HEK293 (cell line): ENCODE data around the gene CDCA4.

Experiments
- GLIS1 ChIP-seq: fragments of 450-650 bp; formaldehyde crosslinking; IDR thresholded peaks from 2 replicates; pipeline ENCODE4 v1.5.1; 2016; ENCODE audit warnings: missing biosample characterization, missing genetic modification characterization
- HIC1 ChIP-seq: fragments of 450-650 bp; formaldehyde crosslinking; IDR thresholded peaks from 2 replicates; pipeline ENCODE4 v1.5.1; 2016; ENCODE audit warnings: missing biosample characterization, missing genetic modification characterization
- KLF7 ChIP-seq: fragments of 450-650 bp; formaldehyde crosslinking; IDR thresholded peaks from 2 replicates; pipeline ENCODE4 v1.5.1; 2016; ENCODE audit warnings: missing biosample characterization, missing genetic modification characterization, borderline replicate concordance
- PBX3 ChIP-seq: sonication (generic); formaldehyde crosslinking; IDR thresholded peaks from 2 replicates; pipeline ENCODE4 v1.8.1; 2022; ENCODE audit warnings: mild to moderate bottlenecking, moderate library complexity, missing genetic modification reagents
- SCRT1 ChIP-seq: fragments of 450-650 bp; formaldehyde crosslinking; IDR thresholded peaks from 2 replicates; pipeline ENCODE4 v1.5.1; 2016; ENCODE audit warnings: missing biosample characterization, missing genetic modification characterization, borderline replicate concordance
- SETDB1 ChIP-seq: IDR thresholded peaks from one replicate; pipeline ENCODE4 v1.6.1; 2017; ENCODE audit warnings: mild to moderate bottlenecking, low read length, moderate library complexity, mixed read lengths; ENCODE audit not compliant: insufficient read length
- SP7 ChIP-seq: fragments of 450-650 bp; formaldehyde crosslinking; IDR thresholded peaks from 2 replicates; pipeline ENCODE4 v1.5.1; 2016; ENCODE audit warnings: missing biosample characterization, missing genetic modification characterization
- ZBTB26 ChIP-seq: fragments of 450-650 bp; formaldehyde crosslinking; optimal IDR thresholded peaks from 2 replicates; pipeline ENCODE3; 2016; ENCODE audit warnings: missing biosample characterization, mild to moderate bottlenecking, missing genetic modification characterization
- ZBTB48 ChIP-seq: fragments of 450-650 bp; formaldehyde crosslinking; IDR thresholded peaks from 2 replicates; pipeline ENCODE4 v1.5.1; 2016; ENCODE audit warnings: missing biosample characterization, missing genetic modification characterization
- ZEB2 ChIP-seq: fragments of 450-650 bp; formaldehyde crosslinking; IDR thresholded peaks from 2 replicates; pipeline ENCODE4 v1.5.1; 2016; ENCODE audit warnings: missing biosample characterization, missing genetic modification characterization
- ZFP41 ChIP-seq: fragments of 450-650 bp; formaldehyde crosslinking; IDR thresholded peaks from 2 replicates; pipeline ENCODE4 v1.5.1; 2016; ENCODE audit warnings: missing biosample characterization, missing genetic modification characterization, borderline replicate concordance
- ZNF174 ChIP-seq: fragments of 450-650 bp; formaldehyde crosslinking; IDR thresholded peaks from 2 replicates; pipeline ENCODE4 v1.5.0; 2017; ENCODE audit warnings: missing biosample characterization, mild to moderate bottlenecking, missing genetic modification characterization
- ZNF274 ChIP-seq, 2 experiments: fragments of 200-500 bp in 1 of 2; fragments of 450-650 bp in 1 of 2; sonication (Bioruptor generic) in 1 of 2; formaldehyde crosslinking in 1 of 2; IDR thresholded peaks; 2 replicates each; pipeline versions ENCODE4 v1.5.1 to v1.6.1; 2014 to 2016; ENCODE audit warnings: borderline replicate concordance in 1 of 2, inconsistent platforms in 1 of 2, low read length in 1 of 2, missing biosample characterization in 1 of 2, missing genetic modification characterization in 1 of 2
- ZNF280C ChIP-seq: fragments of 450-650 bp; formaldehyde crosslinking; IDR thresholded peaks from 2 replicates; pipeline ENCODE4 v1.5.1; 2016; ENCODE audit warnings: missing biosample characterization, missing genetic modification characterization
- ZNF280D ChIP-seq: fragments of 450-650 bp; formaldehyde crosslinking; IDR thresholded peaks from 2 replicates; pipeline ENCODE4 v1.5.1; 2016; ENCODE audit warnings: missing biosample characterization, missing genetic modification characterization
- ZNF335 ChIP-seq: fragments of 450-650 bp; formaldehyde crosslinking; conservative IDR thresholded peaks from 2 replicates; pipeline ENCODE4 v1.5.1; 2016; ENCODE audit warnings: missing biosample characterization, missing genetic modification characterization
- ZNF341 ChIP-seq: fragments of 450-650 bp; formaldehyde crosslinking; IDR thresholded peaks from 2 replicates; pipeline ENCODE4; 2016; ENCODE audit warnings: low read depth, missing biosample characterization, missing genetic modification characterization
- ZNF394 ChIP-seq: fragments of 450-650 bp; formaldehyde crosslinking; IDR thresholded peaks from 2 replicates; pipeline ENCODE4 v1.5.1; 2016; ENCODE audit warnings: missing biosample characterization, missing genetic modification characterization, mild to moderate bottlenecking, moderate library complexity, borderline replicate concordance
- ZNF473 ChIP-seq: fragments of 450-650 bp; formaldehyde crosslinking; IDR thresholded peaks from 2 replicates; pipeline ENCODE4 v1.5.1; 2017; ENCODE audit warnings: missing biosample characterization, missing genetic modification characterization
- ZNF518A ChIP-seq: fragments of 450-650 bp; formaldehyde crosslinking; conservative IDR thresholded peaks from 2 replicates; pipeline ENCODE4 v1.5.1; 2016; ENCODE audit warnings: low read depth, missing biosample characterization, missing genetic modification characterization
- ZNF610 ChIP-seq: fragments of 450-650 bp; formaldehyde crosslinking; IDR thresholded peaks from 2 replicates; pipeline ENCODE4 v1.5.1; 2016; ENCODE audit warnings: missing biosample characterization, missing genetic modification characterization, borderline replicate concordance
- ZNF701 ChIP-seq: fragments of 450-650 bp; formaldehyde crosslinking; IDR thresholded peaks from 2 replicates; pipeline ENCODE4 v1.5.1; 2016; ENCODE audit warnings: missing biosample characterization, missing genetic modification characterization
- ZNF747 ChIP-seq: fragments of 450-650 bp; formaldehyde crosslinking; IDR thresholded peaks from 2 replicates; pipeline ENCODE4 v1.5.1; 2016; ENCODE audit warnings: missing biosample characterization, missing genetic modification characterization
- ZSCAN23 ChIP-seq: fragments of 450-650 bp; formaldehyde crosslinking; IDR thresholded peaks from 2 replicates; pipeline ENCODE4 v1.5.1; 2016; ENCODE audit warnings: missing biosample characterization, missing genetic modification characterization

Gene CDCA4

GRCh38 chr14:105021656-105022275 lies 883 bp upstream of the CDCA4 start (continued):
- peak; percentile 6 for TF ChIP-seq ZNF394
- no peak for TF ChIP-seq ZNF473 (tag by site-specific recombination)
- peak; percentile 66 for TF ChIP-seq ZNF341 (tag by site-specific recombination)
- TF ChIP-seq ZNF610 (tag by site-specific recombination), result peak; percentile 96
- no peak for TF ChIP-seq ZNF518A (tag by site-specific recombination)
- no peak for TF ChIP-seq ZNF280D (tag by site-specific recombination)
- no peak for TF ChIP-seq ZBTB26
- TF ChIP-seq ZNF280C (tag by site-specific recombination), result no peak
- no peak for TF ChIP-seq PBX3
- TF ChIP-seq KLF7, result 0 out of 2 replicates have a peak, but pooled peaks have one; percentile 25
- TF ChIP-seq ZNF174, result no peak
- no peak for TF ChIP-seq ZFP41 (tag by site-specific recombination)
- no peak for TF ChIP-seq HIC1 (tag by site-specific recombination)
- peak; percentile 10; the same call in 1 of the 2 replicates for TF ChIP-seq SP7 (tag by site-specific recombination)
- no peak for TF ChIP-seq ZNF701 (tag by site-specific recombination)
- no peak for TF ChIP-seq SETDB1
- no peak for TF ChIP-seq ZBTB48 (tag by site-specific recombination)
- 0 out of 2 replicates have a peak, but pooled peaks have one; percentile 48 for TF ChIP-seq ZEB2 (tag by site-specific recombination)
- TF ChIP-seq ZNF274 (IDR thresholded peaks at IDR 0.05; ENCODE audit: low read length), result no peak
- TF ChIP-seq ZNF274 (tag by site-specific recombination; IDR thresholded peaks at IDR 0.05; ENCODE audit: borderline replicate concordance), result no peak
- TF ChIP-seq SCRT1, result no peak
- no peak for TF ChIP-seq ZNF747 (tag by site-specific recombination)
- TF ChIP-seq ZSCAN23 (tag by site-specific recombination), result no peak
- no peak for TF ChIP-seq GLIS1 (tag by site-specific recombination)
- TF ChIP-seq ZNF335 (tag by site-specific recombination), result peak; percentile 85
